GM19035 (cell line): ENCODE measurements around the gene SP8.
A peak's percentile ranks its signal among the peaks of the same experiment; 100 is the strongest.
"Not testable (repeated sequence)": the region's sequence is repeated elsewhere in the genome, so short reads cannot be mapped to it uniquely, and the experiment has no call there.

Source experiments
- ATAC-seq: cut with Tn5 transposase; IDR thresholded peaks from one replicate; pipeline ENCODE4 v1.9.1; 2021; ENCODE audit not compliant: unreplicated experiment

Gene SP8

GRCh38 chr7:20786779-20787659 lies at the start of gene SP8:
SP8 (minus strand) TSS chr7:20786886; CDS start chr7:20786798, 88 bp downstream.
- ATAC-seq: no peak

GRCh38 chr7:20836424-20836823 lies 49.7 kb upstream of the SP8 start:
- ATAC-seq: not testable (repeated sequence)

- ATAC-seq: no peak
Observed at GRCh38 chr7:20835111-20835750, 48.5 kb upstream of the SP8 start.

- ATAC-seq: no peak
Observed at GRCh38 chr7:20834656-20835055, 48.0 kb upstream of the SP8 start.

- ATAC-seq: no peak
Observed at GRCh38 chr7:20831956-20832355, 45.3 kb upstream of the SP8 start.

GRCh38 chr7:20831451-20831850 lies 44.8 kb upstream of the SP8 start:
- no peak for ATAC-seq

- ATAC-seq: no peak
Observed at GRCh38 chr7:20828947-20829346, 42.3 kb upstream of the SP8 start.

GRCh38 chr7:20827172-20827571 lies 40.5 kb upstream of the SP8 start:
- no peak for ATAC-seq

- no peak for ATAC-seq
Observed at GRCh38 chr7:20826243-20826642, 39.6 kb upstream of the SP8 start.

GRCh38 chr7:20825555-20825954 lies 38.9 kb upstream of the SP8 start:
- ATAC-seq: no peak

GRCh38 chr7:20821390-20821789 lies 34.7 kb upstream of the SP8 start:
- ATAC-seq: not testable (repeated sequence)

GRCh38 chr7:20816372-20816959 lies 29.8 kb upstream of the SP8 start:
- ATAC-seq: no peak

- ATAC-seq: no peak
Observed at GRCh38 chr7:20804345-20804744, 17.7 kb upstream of the SP8 start.

GRCh38 chr7:20799566-20800366 lies 13.1 kb upstream of the SP8 start:
- ATAC-seq: no peak

GRCh38 chr7:20798694-20799121 lies 12.0 kb upstream of the SP8 start:
- peak; percentile 1 for ATAC-seq

- peak; percentile 88 for ATAC-seq
Observed at GRCh38 chr7:20798081-20798693, 11.5 kb upstream of the SP8 start.

- peak; percentile 63 for ATAC-seq
Observed at GRCh38 chr7:20797462-20798080, 10.9 kb upstream of the SP8 start.

- ATAC-seq: no peak
Observed at GRCh38 chr7:20797042-20797461, 10.4 kb upstream of the SP8 start.

GRCh38 chr7:20796500-20796899 lies 9.8 kb upstream of the SP8 start:
- ATAC-seq: no peak

- ATAC-seq: no peak
Observed at GRCh38 chr7:20795881-20796280, 9.2 kb upstream of the SP8 start.
